ENCODE data around the gene PCSK9. TPM values are rescaled to one million over a fixed set of nuclear protein-coding genes. Genes with fewer than 3 reads are reported as not detected.

The PCSK9 gene
- polyA plus RNA-seq, 1 donor (not counting 4 experiments of a cell fraction or from before 2014, with no cell fraction given) = 61.7 TPM

GRCh38 chr1:55035904-55036303 lies 3.4 kb upstream of the PCSK9 start:
- Histone ChIP-seq H3K4me1 (ENCODE audit: control insufficient read depth, extremely low read depth, insufficient read depth, low read length) (peaks cover 9% of the 10 kb centered on the region), H3K79me2 (ENCODE audit: control insufficient read depth, insufficient read depth, low read length) (peaks cover 20% of the 10 kb centered on the region), H3K9me3 (ENCODE audit: control insufficient read depth, low read depth, low read length) (no peaks in the 10 kb centered on the region), H3K4me2 (ENCODE audit: control insufficient read depth, extremely low read depth, insufficient read depth, low read depth, low read length) (no peak overlapping the region), H2AFZ (ENCODE audit: control insufficient read depth, low read length) (no peak overlapping the region), H3K27me3 (ENCODE audit: control insufficient read depth, extremely low read depth, insufficient read depth, low read length) (no peaks in the 10 kb centered on the region), H4K20me1 (ENCODE audit: control insufficient read depth, extremely low read depth, insufficient read depth, low read length) (peaks cover 4% of the 10 kb centered on the region), H3K9ac (ENCODE audit: control insufficient read depth, extremely low read depth, insufficient read depth, low read length) (no peak overlapping the region), H3K4me3 (ENCODE audit: control insufficient read depth in 2 of 3, extremely low read depth in 1 of 3, insufficient read depth in 2 of 3, low read depth in 1 of 3, low read length in 3 of 3) (no peak overlapping the region), H3K27ac (ENCODE audit: control insufficient read depth, insufficient read depth, low read length) (no peak overlapping the region), H3K36me3 (ENCODE audit: control insufficient read depth in 2 of 2, extremely low read depth in 1 of 2, insufficient read depth in 2 of 2, low read length in 2 of 2) (no peaks in the 10 kb centered on the region), H3K9me1 (ENCODE audit: control insufficient read depth, extremely low read depth, insufficient read depth, low read length) (no peaks in the 10 kb centered on the region)
- TF ChIP-seq EZH2 (IDR thresholded peaks at IDR 0.05; ENCODE audit: low read length) = no peak
- peak in 1 of 3 experiments; percentile 9 for TF ChIP-seq CTCF (optimal IDR thresholded peaks at IDR 0.05 in 1 of 3, IDR thresholded peaks at IDR 0.05 in 1 of 3, conservative IDR thresholded peaks at IDR 0.05 in 1 of 3; ENCODE audit: extremely low read depth in 1 of 3, insufficient read depth in 2 of 3, low read length in 3 of 3)
- dilution Hi-C loops (cut with MboI; ENCODE audit: extremely low pct_ligation_motif_present, low sequenced_read_pairs) = no loop called here
- DNase-seq (ENCODE audit: low read depth, low spot score) (no peak), FAIRE-seq (no peak)

GRCh38 chr1:55037733-55038551 lies 1.4 kb upstream of the PCSK9 start:
- DNase-seq (ENCODE audit: low read depth, low spot score) = no peak
- Histone ChIP-seq H3K27ac (ENCODE audit: control insufficient read depth, insufficient read depth, low read length) (no peak overlapping the region), H3K9me1 (ENCODE audit: control insufficient read depth, extremely low read depth, insufficient read depth, low read length) (no peaks in the 10 kb centered on the region), H3K9ac (ENCODE audit: control insufficient read depth, extremely low read depth, insufficient read depth, low read length) (no peak overlapping the region), H3K27me3 (ENCODE audit: control insufficient read depth, extremely low read depth, insufficient read depth, low read length) (no peaks in the 10 kb centered on the region), H2AFZ (ENCODE audit: control insufficient read depth, low read length) (no peak overlapping the region), H3K4me2 (ENCODE audit: control insufficient read depth, extremely low read depth, insufficient read depth, low read depth, low read length) (no peak overlapping the region), H3K79me2 (ENCODE audit: control insufficient read depth, insufficient read depth, low read length) (peaks cover 41% of the 10 kb centered on the region), H4K20me1 (ENCODE audit: control insufficient read depth, extremely low read depth, insufficient read depth, low read length) (peaks cover 20% of the 10 kb centered on the region), H3K4me1 (ENCODE audit: control insufficient read depth, extremely low read depth, insufficient read depth, low read length) (peaks cover 29% of the 10 kb centered on the region), H3K36me3 (ENCODE audit: control insufficient read depth in 2 of 2, extremely low read depth in 1 of 2, insufficient read depth in 2 of 2, low read length in 2 of 2) (no peaks in the 10 kb centered on the region), H3K9me3 (ENCODE audit: control insufficient read depth, low read depth, low read length) (no peaks in the 10 kb centered on the region), H3K4me3 (ENCODE audit: control insufficient read depth in 2 of 3, extremely low read depth in 1 of 3, insufficient read depth in 2 of 3, low read depth in 1 of 3, low read length in 3 of 3) (no peak overlapping the region)
- TF ChIP-seq EZH2 (IDR thresholded peaks at IDR 0.05; ENCODE audit: low read length) = no peak
- no peak for TF ChIP-seq CTCF (optimal IDR thresholded peaks at IDR 0.05 in 1 of 3, IDR thresholded peaks at IDR 0.05 in 1 of 3, conservative IDR thresholded peaks at IDR 0.05 in 1 of 3; ENCODE audit: extremely low read depth in 1 of 3, insufficient read depth in 2 of 3, low read length in 3 of 3)
- no peak for FAIRE-seq
- dilution Hi-C loops (cut with MboI; ENCODE audit: extremely low pct_ligation_motif_present, low sequenced_read_pairs) = no loop called here

Measured in keratinocyte (primary cell).